ENCODE data around the gene L3MBTL4.
"Not testable (repeated sequence)": the region's sequence is repeated elsewhere in the genome, so short reads cannot be mapped to it uniquely, and the experiment has no call there.

The L3MBTL4 gene

GRCh38 chr18:6170604-6171003 lies 244.1 kb downstream of the L3MBTL4 start:
- DNase-seq, result no peak

- DNase-seq, result no peak
Measured at GRCh38 chr18:6161549-6161948, 253.2 kb downstream of the L3MBTL4 start.

- DNase-seq, result no peak
Measured at GRCh38 chr18:6159426-6159825, 255.3 kb downstream of the L3MBTL4 start.

DNA sequence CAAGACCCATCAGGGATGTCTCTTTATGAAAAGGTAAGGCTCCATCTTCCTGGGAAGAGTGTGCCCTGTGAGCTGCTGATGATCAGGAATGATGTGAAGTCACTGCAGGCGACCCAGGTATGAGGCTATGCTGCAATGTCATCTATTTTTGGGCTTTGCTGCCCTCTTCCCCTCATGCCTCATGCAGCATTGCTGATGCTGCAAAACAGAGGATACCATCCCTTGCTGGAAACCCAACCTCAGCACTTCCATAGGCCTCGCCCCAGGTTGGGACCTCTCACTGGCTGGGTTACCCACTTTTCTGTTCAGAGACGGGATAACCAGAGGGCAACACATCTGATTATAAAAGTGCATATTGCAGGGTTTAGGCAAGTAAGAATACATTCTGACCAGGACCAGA lies 255.8 kb downstream of the L3MBTL4 start:
- no peak for DNase-seq

DNA sequence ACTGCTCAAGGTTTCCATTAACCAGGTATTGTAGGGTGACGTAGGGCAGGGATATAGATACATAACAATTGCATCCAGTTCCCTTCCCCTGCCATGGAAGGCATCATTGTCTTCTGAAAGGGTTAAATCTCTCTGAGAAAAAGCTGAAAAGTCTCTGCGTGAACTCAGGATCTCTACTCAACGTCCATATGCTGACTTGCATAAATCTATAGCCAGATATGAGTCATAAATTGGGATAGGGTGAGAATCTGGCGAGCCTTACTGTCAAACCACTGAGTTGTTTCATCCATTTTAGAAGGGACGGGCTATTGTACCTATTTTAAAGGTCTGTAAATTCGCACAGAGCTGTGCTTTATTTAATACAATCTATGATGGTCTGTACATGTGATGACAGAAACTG lies 258.3 kb downstream of the L3MBTL4 start:
- DNase-seq, result no peak

DNA sequence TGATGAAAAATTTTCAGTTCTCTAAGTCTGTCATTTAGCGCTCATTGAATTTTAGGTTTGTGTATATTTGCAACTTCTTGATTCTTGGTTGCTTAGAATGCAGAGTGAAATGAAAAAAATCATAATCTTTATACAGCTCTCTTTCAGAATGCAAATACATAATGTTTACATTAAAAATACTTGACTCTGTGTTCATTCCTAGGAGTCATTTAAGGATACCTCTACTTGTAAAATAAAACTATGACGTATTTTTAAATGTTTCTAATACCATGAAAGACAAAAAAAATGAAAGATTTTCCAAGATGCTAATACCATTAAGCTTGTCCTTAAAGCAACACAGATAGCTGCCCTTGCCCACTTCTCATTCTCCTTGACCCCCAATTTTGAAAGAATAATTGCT lies 259.0 kb downstream of the L3MBTL4 start:
- no peak for DNase-seq

GRCh38 chr18:6150430-6150829 lies 264.3 kb downstream of the L3MBTL4 start:
- no peak for DNase-seq

DNA sequence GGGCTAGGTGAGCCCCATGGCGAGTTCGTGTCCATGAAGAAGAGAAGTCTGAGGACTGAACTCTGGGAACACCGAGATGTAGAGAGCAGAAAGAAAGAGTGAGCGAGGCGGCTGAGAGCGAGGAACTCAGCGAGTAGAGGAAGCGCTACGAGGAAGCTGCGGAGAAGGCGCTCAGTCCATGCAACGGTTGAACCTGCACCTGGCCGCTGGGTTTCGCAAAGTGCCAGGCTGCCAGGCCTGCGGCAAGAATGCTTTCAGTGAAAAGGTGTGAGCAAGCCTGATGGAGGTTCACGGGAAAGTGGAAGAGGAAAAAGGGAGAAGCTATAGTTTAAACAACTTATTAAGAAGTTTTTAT lies 268.4 kb downstream of the L3MBTL4 start:
- no peak for DNase-seq

GRCh38 chr18:6145645-6146306 lies 268.9 kb downstream of the L3MBTL4 start:
- no peak for DNase-seq

DNA sequence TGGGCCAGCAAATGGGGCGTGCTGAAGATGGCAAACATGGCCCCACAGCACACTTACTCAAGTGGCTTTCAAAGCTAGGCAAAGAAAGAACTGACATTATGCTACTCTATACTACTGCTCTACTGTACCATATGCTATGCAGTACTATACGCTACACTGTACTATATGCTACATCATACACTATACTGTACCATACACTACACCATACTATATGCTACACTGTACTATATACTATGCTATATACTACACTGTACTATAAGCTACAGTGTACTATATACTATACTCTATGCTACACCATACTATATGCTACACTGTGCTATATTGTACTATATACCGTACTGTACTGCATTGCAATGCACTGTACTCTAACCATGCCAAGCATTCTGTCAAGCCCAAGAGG lies 275.7 kb downstream of the L3MBTL4 start:
- no peak for DNase-seq

DNA sequence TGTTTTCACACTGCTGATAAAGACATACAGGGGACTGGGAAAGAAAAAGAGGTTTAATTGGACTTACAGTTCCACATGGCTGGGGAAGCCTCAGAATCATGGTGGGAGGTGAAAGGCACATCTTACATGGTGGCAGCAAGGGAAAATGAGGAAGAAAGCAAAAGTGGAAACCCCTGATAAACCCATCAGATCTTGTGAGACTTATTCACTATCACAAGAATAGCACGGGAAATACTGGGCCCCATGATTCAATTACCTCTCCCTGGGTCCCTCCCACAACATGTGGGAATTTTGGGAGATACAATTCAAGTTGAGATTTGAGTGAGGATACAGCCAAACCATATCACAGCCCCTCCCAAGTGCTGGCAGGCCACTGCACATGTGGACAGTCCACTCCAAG lies 278.8 kb downstream of the L3MBTL4 start:
- DNase-seq, result not testable (repeated sequence)

DNA sequence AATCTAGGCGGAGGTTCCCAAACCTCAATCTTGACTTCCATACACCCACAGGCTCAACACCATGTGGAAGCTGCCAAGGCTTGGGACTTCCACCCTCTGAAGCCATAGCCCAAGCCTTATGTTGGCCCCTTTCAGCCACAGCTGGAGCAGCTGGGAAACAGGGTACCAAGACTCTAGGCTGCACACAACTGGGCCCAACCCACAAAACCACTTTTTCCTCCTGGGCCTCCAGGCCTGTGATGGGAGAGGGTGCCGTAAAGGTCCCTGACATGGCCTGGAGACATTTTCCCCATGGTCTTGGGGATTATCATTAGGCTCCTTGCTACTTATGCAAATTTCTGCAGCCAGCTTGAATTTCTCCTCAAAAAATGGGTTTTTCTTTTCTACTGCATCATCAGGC lies 279.7 kb downstream of the L3MBTL4 start:
- not testable (repeated sequence) for DNase-seq

DNA sequence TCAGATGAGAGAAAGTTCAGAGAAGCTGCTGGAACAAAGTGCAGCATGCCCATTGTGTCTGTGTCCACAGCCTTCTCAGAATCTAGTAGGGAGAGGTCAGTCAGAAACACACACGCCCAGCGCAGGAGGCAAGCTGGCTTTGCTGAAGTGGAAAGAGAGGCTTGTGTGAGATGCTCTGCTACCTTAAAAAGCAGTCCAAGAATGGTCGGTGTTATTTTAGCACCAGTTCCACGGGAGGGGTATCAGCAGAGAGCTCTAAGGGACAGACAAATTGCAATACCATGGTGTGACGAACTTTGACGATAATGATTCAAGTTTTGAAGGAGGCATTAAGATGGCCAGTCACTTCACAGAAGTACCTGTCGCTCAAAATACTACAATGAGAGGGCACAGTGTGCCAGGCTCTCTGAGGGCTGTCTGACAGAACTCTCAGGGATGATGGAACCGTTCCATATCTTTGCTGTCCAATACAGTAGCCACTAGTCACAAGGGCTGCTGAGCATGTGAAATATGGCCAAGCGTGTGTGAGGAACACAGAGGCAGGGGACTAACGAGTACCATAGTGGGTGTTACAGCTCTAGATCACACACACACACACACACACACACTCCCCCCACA lies 281.9 kb downstream of the L3MBTL4 start:
- no peak for DNase-seq

DNA sequence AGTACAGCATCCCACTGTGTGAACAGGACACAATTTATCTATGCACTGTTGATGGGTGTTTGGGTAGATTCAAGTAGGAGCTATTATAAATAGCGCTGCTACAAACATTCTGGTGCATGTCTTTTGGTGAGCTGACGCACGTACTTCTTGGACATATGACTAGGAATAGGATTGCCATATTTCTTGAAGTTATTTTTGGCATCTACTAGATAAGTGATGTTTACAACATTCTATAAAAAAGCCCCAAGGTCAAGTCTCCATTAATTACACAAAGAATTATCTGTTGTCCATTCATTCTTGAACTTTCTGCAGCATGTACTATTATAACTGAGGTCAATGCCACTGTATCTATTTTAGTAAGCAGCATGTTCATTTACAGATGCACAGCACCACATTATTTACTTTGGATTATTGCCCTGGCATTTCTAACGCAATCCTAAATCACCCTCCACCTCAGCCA lies 293.9 kb downstream of the L3MBTL4 start:
- DNase-seq, result no peak

DNA sequence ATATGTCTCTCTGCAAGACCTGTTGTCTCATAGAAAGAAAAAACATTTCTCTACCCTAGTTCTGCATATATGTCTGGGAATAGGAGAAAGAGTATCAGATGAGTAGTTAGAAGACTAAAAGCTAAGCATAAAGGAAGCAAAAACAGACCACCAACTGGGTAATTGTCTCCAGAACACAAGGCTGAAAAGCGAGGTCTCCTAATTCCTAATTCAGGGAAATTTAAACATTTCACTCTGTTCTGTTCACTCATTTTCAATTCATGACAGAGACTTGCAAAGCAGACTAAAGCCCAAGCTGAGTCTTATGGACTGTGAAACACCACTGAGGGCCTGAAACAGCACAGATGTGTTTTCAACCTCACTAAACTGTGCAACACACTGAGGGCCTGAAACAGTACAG lies 294.9 kb downstream of the L3MBTL4 start:
- DNase-seq, result no peak

DNA sequence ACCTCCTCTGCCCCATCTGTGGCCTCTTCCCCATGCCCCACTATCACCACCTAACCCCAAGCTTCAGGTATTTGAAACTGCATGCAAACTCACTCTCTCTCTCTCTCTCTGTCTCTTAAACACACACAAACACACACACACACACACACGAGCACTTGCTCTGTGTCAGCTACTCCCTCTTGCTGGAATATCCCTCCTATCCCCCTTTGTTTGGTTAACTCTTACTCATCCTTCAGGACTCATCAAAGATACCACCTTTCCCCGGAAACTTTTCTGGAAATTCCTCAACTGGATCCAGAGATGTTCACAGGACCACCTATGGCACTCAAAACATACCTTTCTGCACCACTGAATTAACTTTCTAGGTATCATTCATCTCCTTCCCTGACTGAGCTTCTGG lies 296.6 kb downstream of the L3MBTL4 start:
- no peak for DNase-seq

DNA sequence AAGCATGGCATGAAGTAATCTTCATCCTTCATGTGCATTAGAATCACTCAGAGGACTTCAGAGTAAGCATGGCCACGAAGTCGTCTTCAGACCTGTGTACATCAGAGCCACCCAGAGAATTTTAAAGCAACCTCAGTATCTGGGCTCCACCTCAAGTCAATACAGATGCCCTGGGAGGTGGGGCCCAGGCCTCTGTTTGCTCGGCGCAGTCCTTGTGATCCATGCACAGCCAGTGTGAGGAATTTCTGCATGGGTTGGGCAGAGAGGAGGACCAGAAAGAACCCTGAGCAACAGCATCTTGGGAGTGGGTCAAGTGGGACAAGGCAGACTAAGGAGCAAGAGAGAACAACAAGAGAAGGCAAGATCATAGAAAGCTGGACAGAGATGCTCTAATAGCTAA lies 299.0 kb downstream of the L3MBTL4 start:
- DNase-seq, result no peak

DNA sequence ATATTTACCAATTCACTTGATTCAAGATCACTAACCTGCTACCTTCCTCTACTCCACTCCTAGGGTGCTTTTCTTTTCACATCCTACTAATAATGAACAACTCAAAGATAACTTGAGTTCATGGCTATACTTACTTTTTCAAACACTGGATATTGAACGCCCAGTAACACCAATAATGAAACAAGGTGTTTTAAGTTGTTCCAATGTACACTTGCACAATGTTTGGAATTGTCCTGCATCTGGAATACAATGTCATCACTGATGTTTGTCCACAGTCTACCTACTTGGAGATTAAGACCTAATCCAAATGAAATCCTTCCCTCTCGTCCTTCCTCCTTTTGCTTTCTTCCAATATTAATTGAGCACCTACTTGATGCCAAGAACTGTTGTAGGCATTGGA lies 301.1 kb downstream of the L3MBTL4 start:
- DNase-seq, result no peak

DNA sequence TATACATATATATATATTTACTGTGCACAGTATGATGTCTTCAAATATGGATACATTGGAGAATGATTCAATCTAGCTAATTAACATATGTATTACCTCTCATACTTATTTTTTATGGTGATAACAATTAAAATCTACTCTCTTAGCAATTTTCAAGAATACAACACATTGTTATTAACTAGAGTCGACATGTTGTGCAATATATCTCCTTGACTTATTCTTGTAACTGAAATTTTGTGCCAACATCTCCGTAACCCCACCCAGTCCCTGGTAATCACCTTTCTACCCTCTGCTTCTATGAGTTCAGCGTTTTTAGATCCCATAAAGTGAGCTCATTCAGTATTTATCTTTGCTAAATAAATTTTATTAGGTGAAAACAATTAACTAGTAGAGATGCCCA lies 303.0 kb downstream of the L3MBTL4 start:
- DNase-seq, result no peak

- no peak for DNase-seq
Measured at GRCh38 chr18:6109743-6110142, 305.0 kb downstream of the L3MBTL4 start.

- DNase-seq, result no peak
Measured at GRCh38 chr18:6107794-6108193, 306.9 kb downstream of the L3MBTL4 start.

DNA sequence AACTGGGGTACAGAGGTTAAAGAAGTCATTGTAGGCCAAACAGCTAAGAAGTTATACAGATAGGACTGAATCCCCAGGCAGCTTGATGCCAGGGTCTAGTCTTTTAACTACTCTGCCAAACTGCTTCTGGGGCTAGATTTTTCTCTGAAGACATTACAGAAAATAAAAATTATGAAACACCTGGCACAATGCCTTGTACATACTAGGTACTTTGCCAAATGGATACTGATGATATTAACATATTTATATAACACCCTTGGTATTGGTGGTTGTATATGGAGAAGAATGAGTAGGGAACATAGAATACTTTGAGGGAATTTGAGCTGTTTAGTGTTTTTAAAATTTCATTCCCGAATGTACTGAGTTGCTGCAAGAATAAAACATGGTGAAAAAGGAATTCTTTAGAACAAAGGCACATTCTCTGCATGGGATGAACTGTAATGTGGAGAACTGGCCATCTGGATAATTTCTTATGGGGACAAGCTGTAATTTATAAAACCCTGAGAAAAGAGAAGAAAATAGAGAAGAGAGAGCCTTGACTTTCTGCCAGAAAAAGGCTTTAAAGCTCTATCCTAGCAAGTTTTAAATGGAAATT lies 308.5 kb downstream of the L3MBTL4 start:
- no peak for DNase-seq

DNA sequence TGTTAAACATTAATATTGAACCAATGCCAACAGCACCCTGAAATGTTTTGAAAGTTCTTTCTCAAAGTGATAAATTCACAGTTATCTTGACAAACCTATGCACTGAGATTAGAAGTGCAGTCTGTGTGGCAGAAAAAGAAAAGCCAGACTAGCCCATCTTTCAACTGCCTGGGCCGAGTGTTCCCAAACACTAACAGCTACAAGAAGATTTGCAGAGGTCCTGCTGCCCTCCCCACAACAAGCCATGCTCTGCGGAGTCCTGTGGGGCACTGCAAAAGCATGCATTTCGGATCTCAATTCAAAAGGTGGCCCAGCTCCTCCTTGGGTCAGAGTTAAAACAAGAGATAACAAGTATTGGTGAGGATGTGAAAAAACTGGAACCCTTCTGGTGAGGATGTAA lies 311.0 kb downstream of the L3MBTL4 start:
- DNase-seq, result no peak

DNA sequence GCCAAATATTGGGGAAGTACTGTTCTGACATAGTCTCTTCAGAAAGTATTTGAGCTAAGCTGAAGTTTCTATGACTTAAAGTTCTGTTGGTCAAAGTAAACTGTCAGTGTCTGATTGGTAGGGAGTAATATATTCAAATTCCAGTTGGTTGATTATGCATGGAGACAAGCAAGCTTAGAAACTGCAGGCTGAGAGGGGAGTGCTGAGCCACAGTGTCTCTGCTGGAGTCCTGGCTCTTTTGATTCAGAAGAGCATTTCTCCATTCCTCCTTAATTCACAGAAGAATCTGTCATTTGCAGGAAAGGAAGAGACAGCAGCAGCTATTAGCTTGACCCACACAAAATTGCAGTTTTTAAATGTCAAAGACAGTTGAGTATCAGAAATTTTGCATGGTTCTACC lies 318.0 kb downstream of the L3MBTL4 start:
- no peak for DNase-seq

DNA sequence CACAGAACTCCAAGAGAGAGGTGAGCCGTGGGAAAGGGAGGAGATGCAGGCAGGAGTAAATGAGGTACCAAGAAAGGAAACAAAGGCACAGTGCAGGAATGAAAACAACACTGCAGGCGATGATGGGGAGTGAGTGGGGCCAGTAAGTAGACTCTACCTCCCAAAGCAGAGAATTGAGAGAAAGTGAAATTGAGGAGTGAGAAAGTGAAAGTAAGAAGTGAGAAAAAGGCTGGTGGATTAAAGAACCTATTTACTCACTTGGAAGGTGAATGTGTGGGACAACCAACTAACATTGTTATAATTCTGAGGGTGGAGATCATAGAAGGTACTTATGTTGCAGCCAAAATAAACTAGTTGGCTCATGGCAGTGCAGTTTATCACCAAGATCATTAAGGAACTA lies 326.3 kb downstream of the L3MBTL4 start:
- no peak for DNase-seq
